Osteocyte (in vitro differentiated cells): ENCODE results near the gene ADAMTS16. TPM values are rescaled to one million over a fixed set of nuclear protein-coding genes. Genes with fewer than 3 reads are reported as not detected.

Experiments
- DNase-seq: peaks from one replicate; pipeline ENCODE4 v3.0.0; 2021; ENCODE audit warnings: mixed read lengths; ENCODE audit not compliant: unreplicated experiment; ENCODE audit errors: extremely low spot score
- H3K27ac Mint-ChIP-seq: one replicate; pipeline ENCODE4 v1.8.0; 2021; ENCODE audit warnings: mild to moderate bottlenecking, mixed read lengths; ENCODE audit not compliant: unreplicated experiment
- H3K27me3 Mint-ChIP-seq: one replicate; pipeline ENCODE4 v1.8.0; 2021; ENCODE audit warnings: mixed read lengths; ENCODE audit not compliant: unreplicated experiment
- H3K36me3 Mint-ChIP-seq: one replicate; pipeline ENCODE4 v1.8.0; 2021; ENCODE audit warnings: mixed read lengths; ENCODE audit not compliant: unreplicated experiment
- H3K4me1 Mint-ChIP-seq: one replicate; pipeline ENCODE4 v1.8.0; 2021; ENCODE audit warnings: mixed read lengths; ENCODE audit not compliant: unreplicated experiment
- H3K4me3 Mint-ChIP-seq: one replicate; pipeline ENCODE4 v1.8.0; 2021; ENCODE audit warnings: mild to moderate bottlenecking, moderate library complexity, mixed read lengths; ENCODE audit not compliant: unreplicated experiment
- H3K9me3 Mint-ChIP-seq: one replicate; pipeline ENCODE4 v1.8.0; 2021; ENCODE audit warnings: mixed read lengths; ENCODE audit not compliant: unreplicated experiment
- CTCF ChIP-seq: fragments of 200-600 bp; sonication (generic); IDR thresholded peaks from 2 replicates; pipeline ENCODE4 v1.5.0; 2021; ENCODE audit warnings: antibody characterized with exemption, mild to moderate bottlenecking, moderate library complexity
- total RNA-seq: library from RNA; stranded (reverse); gene quantifications from 2 replicates; pipeline ENCODE4 v1.2.1, GENCODE V29; 2021

The ADAMTS16 gene
- total RNA-seq, 1 donor from 2014 or later: not detected

- no peaks in the 10 kb centered on the region for H3K27me3 Mint-ChIP-seq
- H3K4me1 Mint-ChIP-seq: peaks cover 29% of the 10 kb centered on the region
- no peak for TF ChIP-seq CTCF
- no peaks in the 10 kb centered on the region for H3K36me3 Mint-ChIP-seq
- H3K9me3 Mint-ChIP-seq: no peaks in the 10 kb centered on the region
- no peak overlapping the region for H3K4me3 Mint-ChIP-seq
- no peak overlapping the region for H3K27ac Mint-ChIP-seq
- no peak for DNase-seq
Observed at GRCh38 chr5:5352675-5353074, 212.5 kb downstream of the ADAMTS16 start.

GRCh38 chr5:5353681-5354080 lies 213.6 kb downstream of the ADAMTS16 start:
- no peak overlapping the region for H3K4me3 Mint-ChIP-seq
- no peak overlapping the region for H3K27ac Mint-ChIP-seq
- no peak for TF ChIP-seq CTCF
- peaks cover 36% of the 10 kb centered on the region for H3K4me1 Mint-ChIP-seq
- DNase-seq: no peak
- H3K27me3 Mint-ChIP-seq: no peaks in the 10 kb centered on the region
- no peaks in the 10 kb centered on the region for H3K9me3 Mint-ChIP-seq
- H3K36me3 Mint-ChIP-seq: no peaks in the 10 kb centered on the region

- no peak overlapping the region for H3K27ac Mint-ChIP-seq
- H3K36me3 Mint-ChIP-seq: no peaks in the 10 kb centered on the region
- no peak for TF ChIP-seq CTCF
- peaks cover 17% of the 10 kb centered on the region for H3K4me1 Mint-ChIP-seq
- H3K9me3 Mint-ChIP-seq: no peaks in the 10 kb centered on the region
- no peak for DNase-seq
- H3K27me3 Mint-ChIP-seq: no peaks in the 10 kb centered on the region
- no peak overlapping the region for H3K4me3 Mint-ChIP-seq
Observed at GRCh38 chr5:5356765-5357164, 216.6 kb downstream of the ADAMTS16 start.

GRCh38 chr5:5359618-5360017 lies 219.5 kb downstream of the ADAMTS16 start:
- Mint-ChIP-seq H3K36me3 (no peaks in the 10 kb centered on the region), H3K4me3 (no peak overlapping the region), H3K27me3 (no peaks in the 10 kb centered on the region), H3K9me3 (no peaks in the 10 kb centered on the region), H3K4me1 (peaks cover 31% of the 10 kb centered on the region), H3K27ac (no peak overlapping the region)
- no peak for DNase-seq
- no peak for TF ChIP-seq CTCF

- DNase-seq: no peak
Observed at GRCh38 chr5:5360363-5360940, 220.3 kb downstream of the ADAMTS16 start.

More at GRCh38 chr5:5360363-5360940, 220.3 kb downstream of the ADAMTS16 start:
- Mint-ChIP-seq H3K36me3 (no peaks in the 10 kb centered on the region), H3K4me1 (peaks cover 31% of the 10 kb centered on the region), H3K9me3 (no peaks in the 10 kb centered on the region), H3K27me3 (no peaks in the 10 kb centered on the region), H3K27ac (no peak overlapping the region), H3K4me3 (no peak overlapping the region)
- TF ChIP-seq CTCF: no peak
